ENCODE data around the gene IL17B.

The IL17B gene, protein sequence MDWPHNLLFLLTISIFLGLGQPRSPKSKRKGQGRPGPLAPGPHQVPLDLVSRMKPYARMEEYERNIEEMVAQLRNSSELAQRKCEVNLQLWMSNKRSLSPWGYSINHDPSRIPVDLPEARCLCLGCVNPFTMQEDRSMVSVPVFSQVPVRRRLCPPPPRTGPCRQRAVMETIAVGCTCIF

GRCh38 chr5:149379177-149379761 is at the start of gene IL17B:
TSS of gene IL17B (minus strand) at chr5:149379292. CDS start at chr5:149379225, 67 bp downstream.
- no peak for DNase-seq (ENCODE audit: low read depth in 2 of 2)

DNA sequence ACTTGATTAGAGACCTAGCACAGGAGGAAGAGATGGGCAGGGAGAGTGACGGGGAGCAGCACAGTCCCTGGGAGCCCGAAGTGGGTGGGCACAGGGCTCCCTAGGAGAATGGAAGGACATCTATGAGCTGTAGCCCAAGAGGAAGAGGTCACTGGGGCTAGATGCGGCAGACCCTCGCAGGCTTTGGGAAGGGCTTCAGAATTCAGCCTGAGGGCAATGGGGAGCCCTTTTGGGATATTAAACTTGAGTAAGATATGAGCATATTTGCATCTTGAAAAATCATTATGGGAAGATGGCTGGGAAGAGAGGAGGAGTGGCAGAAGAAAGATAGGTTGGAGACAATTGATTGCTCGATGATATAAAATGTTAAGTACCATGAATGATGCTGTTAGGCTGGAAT is 48.9 kb upstream of the IL17B start:
- DNase-seq (ENCODE audit: low read depth in 2 of 2), result no peak

DNA sequence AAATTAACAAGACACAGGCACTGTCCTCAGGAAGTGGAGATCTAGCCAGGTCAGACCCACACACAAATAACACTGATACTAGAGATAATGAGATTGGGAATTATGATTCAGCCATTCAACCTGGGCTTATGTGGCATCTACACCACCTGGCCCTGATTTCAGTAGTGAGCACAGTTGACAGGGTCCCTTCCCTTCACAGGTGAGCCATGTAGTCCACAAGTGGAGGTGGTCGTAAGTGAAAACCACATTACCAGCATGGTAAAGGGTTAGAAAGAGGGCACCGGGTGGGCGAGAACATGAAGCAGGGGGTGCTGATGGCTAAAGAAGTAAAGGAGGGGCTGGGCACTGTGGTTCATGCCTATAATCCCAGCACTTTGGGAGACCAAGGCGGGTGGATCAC is 48.3 kb upstream of the IL17B start:
- DNase-seq (ENCODE audit: low read depth in 2 of 2), result no peak

DNA sequence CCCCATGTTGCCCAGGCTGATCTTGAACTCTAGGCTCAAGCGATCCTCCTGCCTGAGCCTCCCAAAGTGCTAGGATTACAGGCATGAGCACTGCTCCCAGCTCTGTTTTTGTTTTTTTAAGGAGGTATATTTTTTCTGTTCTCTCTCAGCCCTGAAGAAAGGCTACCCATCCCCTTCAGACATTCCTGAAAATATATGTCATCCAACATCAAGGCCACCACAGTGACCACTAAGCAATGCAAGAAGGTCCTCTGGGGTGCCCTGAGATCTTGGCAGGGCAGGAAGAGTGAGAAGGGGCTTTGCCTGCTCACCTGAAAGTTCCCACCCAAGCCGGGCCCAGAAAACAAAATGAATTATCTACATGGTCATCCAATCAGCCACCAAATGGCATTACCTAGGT is 47.8 kb upstream of the IL17B start:
- no peak for DNase-seq (ENCODE audit: low read depth in 2 of 2)

DNA sequence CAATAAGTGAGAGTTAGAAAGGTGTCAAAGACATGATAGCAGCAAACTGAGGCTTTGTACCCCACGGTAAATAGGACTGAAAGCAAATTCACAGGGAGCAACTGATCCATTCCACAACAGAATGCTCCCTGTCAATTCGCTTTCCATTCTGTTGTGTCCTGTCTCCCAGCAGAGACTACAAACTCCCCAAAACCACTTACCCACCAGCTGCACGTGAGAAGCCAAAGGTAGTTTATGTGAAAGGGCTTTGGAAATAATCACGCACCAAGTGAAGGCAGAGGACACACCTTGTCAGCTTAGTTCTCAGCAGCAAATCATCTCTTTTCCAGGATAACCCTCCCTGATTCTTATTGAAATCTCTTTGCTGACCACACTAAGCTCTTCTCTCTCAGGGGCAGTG is 46.6 kb upstream of the IL17B start:
- DNase-seq (ENCODE audit: low read depth in 2 of 2), result no peak

GRCh38 chr5:149424371-149425315 is 45.6 kb upstream of the IL17B start:
- DNase-seq (ENCODE audit: low read depth in 2 of 2), result no peak

- DNase-seq (ENCODE audit: low read depth in 2 of 2), result no peak
These were observed 44.7 kb upstream of the IL17B start for GRCh38 chr5:149423794-149424268.

DNA sequence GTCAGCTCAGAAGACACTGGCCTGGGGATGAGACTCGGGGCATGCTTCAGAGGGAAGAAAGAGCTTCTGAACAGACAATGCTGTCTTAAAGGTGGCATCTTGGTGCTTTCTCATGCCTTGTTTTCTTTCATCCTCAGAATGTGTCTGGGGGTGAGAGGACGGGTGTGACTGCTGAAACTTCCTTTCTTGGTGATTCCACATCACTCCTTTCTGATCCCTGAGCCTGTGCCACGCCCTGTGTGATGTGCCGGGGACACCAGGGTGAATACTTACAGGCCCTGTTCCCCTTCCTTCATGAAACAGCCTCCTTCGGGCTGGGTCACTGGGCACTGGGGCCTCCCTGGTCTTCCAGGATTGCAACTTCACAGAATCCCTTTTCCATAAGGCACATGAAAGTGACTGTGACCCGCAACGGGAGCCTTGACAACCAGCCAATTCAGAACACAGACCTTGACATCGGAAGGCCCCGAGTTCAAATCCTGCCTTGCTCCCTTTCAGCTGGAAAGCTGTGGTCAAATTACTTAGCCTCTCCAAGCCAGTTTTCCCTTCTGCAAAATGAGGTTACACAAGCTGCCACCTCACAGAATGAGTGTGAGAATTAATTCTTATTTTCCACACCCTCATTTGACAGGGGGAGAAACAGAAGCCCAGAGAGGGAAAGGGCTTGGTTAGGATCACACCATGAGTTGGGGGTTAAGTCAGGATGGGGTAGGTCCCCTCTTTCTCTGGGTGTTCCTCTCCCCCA is 44.1 kb upstream of the IL17B start:
- no peak for DNase-seq (ENCODE audit: low read depth in 2 of 2)

GRCh38 chr5:149422366-149423048 is 43.4 kb upstream of the IL17B start:
- DNase-seq (ENCODE audit: low read depth in 2 of 2), result no peak

GRCh38 chr5:149421834-149422233 is 42.7 kb upstream of the IL17B start:
- no peak for DNase-seq (ENCODE audit: low read depth in 2 of 2)

GRCh38 chr5:149421372-149421685 is 42.2 kb upstream of the IL17B start:
- DNase-seq (ENCODE audit: low read depth in 2 of 2), result no peak

DNA sequence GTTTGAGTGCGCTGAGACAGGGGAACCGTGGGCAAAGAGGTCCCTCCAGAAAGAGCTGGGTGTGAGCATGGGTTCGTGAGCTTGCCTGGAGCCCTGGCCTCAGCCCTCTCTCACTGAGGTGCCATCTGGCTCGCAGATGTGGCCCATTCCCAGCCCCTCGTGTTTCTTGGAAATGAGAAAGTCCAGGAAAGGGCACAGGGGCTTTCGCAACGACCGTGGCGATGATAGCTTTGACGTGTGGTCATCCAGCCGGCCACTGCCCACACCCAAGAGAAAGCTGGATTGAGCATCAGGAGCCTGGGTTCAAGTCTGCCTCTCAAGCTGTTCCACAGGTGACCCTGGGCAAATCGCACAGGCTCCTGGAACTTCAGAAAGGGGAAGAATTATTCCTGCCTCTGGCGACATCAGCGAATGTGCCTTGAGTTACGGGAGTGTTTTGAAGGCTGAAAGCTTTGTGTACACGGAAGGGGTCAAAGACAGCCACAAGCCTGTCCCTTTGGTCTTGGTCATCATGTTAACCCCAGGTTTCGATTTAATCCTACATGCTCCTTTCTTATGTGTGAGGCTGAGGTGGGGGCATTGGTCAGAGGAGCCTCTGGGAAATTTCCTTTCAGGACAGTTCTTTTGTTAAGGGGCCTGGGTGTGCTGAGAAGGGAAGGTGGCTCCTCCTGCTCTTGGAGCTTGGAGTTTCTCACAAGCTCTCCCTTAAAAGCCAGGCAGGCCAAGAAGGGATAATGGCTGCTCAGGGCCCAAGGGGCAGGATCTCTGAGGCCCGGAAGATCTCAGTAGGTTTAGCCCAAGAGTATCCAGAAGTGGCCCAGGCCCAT is 41.7 kb upstream of the IL17B start:
- DNase-seq (ENCODE audit: low read depth in 2 of 2), result no peak

DNA sequence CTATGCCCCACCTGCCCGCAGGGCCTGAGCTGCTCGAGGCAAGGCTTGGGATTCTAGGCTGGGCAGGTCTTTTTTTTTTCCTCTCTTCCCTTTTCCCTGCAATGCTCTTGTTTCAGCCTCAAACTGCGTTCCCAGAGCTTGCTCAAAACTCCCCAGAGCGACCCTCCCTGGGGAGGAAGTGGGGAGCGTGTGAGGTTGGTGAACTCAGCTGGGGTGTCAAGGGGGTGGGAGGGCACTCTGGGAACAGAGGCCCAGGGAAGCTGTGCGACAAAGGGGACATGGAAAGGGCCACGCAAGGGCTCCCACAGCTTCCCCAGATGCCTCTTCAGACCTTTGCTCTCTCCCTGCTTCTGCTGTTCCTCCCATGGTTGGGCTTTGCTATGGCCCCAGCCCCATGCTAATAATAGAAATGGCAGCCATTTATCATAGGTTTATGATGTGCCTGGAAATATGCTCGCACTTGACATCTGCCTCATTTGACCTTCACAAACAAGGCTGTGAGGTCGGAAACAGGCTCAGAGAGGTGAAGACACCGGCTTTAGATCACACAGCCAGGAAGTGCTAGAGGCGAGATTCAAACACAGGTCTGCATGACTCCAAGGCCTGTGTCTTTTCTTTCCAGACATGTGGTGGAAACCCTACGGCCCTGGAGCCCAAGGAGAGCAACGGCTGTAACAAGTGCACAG is 40.9 kb upstream of the IL17B start:
- DNase-seq (ENCODE audit: low read depth in 2 of 2), result no peak

- DNase-seq (ENCODE audit: low read depth in 2 of 2), result no peak
These were observed 40.4 kb upstream of the IL17B start for GRCh38 chr5:149419532-149419858.

GRCh38 chr5:149418910-149419531 is 39.9 kb upstream of the IL17B start:
- no peak for DNase-seq (ENCODE audit: low read depth in 2 of 2)

- DNase-seq (ENCODE audit: low read depth in 2 of 2), result no peak
These were observed 38.7 kb upstream of the IL17B start for GRCh38 chr5:149417711-149418368.

- DNase-seq (ENCODE audit: low read depth in 2 of 2), result no peak
These were observed 38.1 kb upstream of the IL17B start for GRCh38 chr5:149416987-149417710.

All from stimulated activated CD4-positive, alpha-beta T cell treated with anti-CD3 and anti-CD28 coated beads, Interleukin-1b, Interleukin-23, amount 100 ng/mL, for 1 hour (primary cell).